Measurements from ENCODE around the gene KIRREL3.

- no peak for TF ChIP-seq MAFK (IDR thresholded peaks at IDR 0.05; ENCODE audit: partially characterized antibody)
- TF ChIP-seq RAD21 (conservative IDR thresholded peaks at IDR 0.05 in 1 of 2, IDR thresholded peaks at IDR 0.05 in 1 of 2), result no peak
- no peak for TF ChIP-seq POLR2A (IDR thresholded peaks at IDR 0.05; ENCODE audit: low read length)
- TF ChIP-seq MAX (IDR thresholded peaks at IDR 0.05), result no peak
- no peak for TF ChIP-seq CTCF (IDR thresholded peaks at IDR 0.05)
- no peak for TF ChIP-seq JUN (IDR thresholded peaks at IDR 0.05)
- no peak for TF ChIP-seq BCL3 (IDR thresholded peaks at IDR 0.05)
- no peak for TF ChIP-seq MYC (IDR thresholded peaks at IDR 0.05; ENCODE audit: borderline replicate concordance, low read length)
- no peak for TF ChIP-seq CHD2 (IDR thresholded peaks at IDR 0.05; ENCODE audit: low read length, partially characterized antibody)
Measured at GRCh38 chr11:126431401-126432064, 569.0 kb downstream of the KIRREL3 start.

All from A549 (cell line).